Gastrocnemius medialis (tissue), 4 donors: ENCODE data around the gene RAB3C. TPM values are rescaled to one million over a fixed set of nuclear protein-coding genes. Genes with fewer than 3 reads are reported as not detected.
"Not testable (repeated sequence)": the region's sequence is repeated elsewhere in the genome, so short reads cannot be mapped to it uniquely, and the experiment has no call there.

Experiments
- ATAC-seq, 2 donors: fragments of 150-250 bp; one replicate each; pipeline ENCODE4 v1.9.1; 2016
- DNase-seq, 2 donors: peaks; one replicate each; pipeline ENCODE4 v3.0.0-alpha.2; 2019
- H3K27ac ChIP-seq, 4 donors: fragments of 200-600 bp; sonication (generic); 1 replicate in 1 of 4; 2 replicates in 3 of 4; pipeline ENCODE4 v1.5.1; 2016 to 2018; ENCODE audit warnings: mild to moderate bottlenecking in 2 of 4, moderate library complexity in 1 of 4
- H3K27me3 ChIP-seq, 3 donors: fragments of 200-600 bp; sonication (generic) in 2 of 3; 1 replicate in 1 of 3; 2 replicates in 2 of 3; pipeline versions ENCODE4 v1.5.1 to v1.6.0; 2016 to 2019; ENCODE audit warnings: mild to moderate bottlenecking in 1 of 3, moderate library complexity in 1 of 3
- H3K36me3 ChIP-seq, 2 donors: fragments of 200-600 bp; sonication (generic) in 1 of 2; one replicate each; pipeline ENCODE4 v1.5.1; 2017 to 2018
- H3K4me1 ChIP-seq, 2 donors: fragments of 200-600 bp; sonication (generic) in 1 of 2; one replicate each; pipeline ENCODE4 v1.5.1; 2016 to 2017; ENCODE audit warnings: mild to moderate bottlenecking in 2 of 2
- H3K4me3 ChIP-seq, 4 donors: fragments of 200-600 bp; sonication (generic) in 3 of 4; 1 replicate in 1 of 4; 2 replicates in 3 of 4; pipeline ENCODE4 v1.5.1; 2016 to 2019; ENCODE audit warnings: mild to moderate bottlenecking in 2 of 4
- H3K9me3 ChIP-seq, 3 donors: fragments of 200-600 bp; sonication (generic) in 2 of 3; 1 replicate in 1 of 3; 2 replicates in 2 of 3; pipeline ENCODE4 v1.5.1; 2016 to 2019
- POLR2A ChIP-seq, 2 donors: fragments of 450-650 bp; IDR thresholded peaks; one replicate each; pipeline ENCODE4 v1.6.1; 2017; ENCODE audit warnings: antibody characterized with exemption in 2 of 2, mild to moderate bottlenecking in 2 of 2, moderate library complexity in 2 of 2
- in situ Hi-C, 4 donors: fragments of 200-750 bp; cut with MboI; loops; one replicate each; pipeline versions ENCODE4 v1.15.0 to v1.8.0; 2017; ENCODE audit warnings: low sequenced_read_pairs in 4 of 4
- intact Hi-C: fragments of 100-400 bp; cut with DNase I; formaldehyde crosslinking; loops from one replicate; pipeline ENCODE4 v1.15.1; 2023; ENCODE audit warnings: low total_unique reads
- total RNA-seq, 4 donors: library from RNA; depleted of rRNA; stranded (reverse); fragments of >200 nt; gene quantifications; one replicate each; pipeline versions ENCODE4 v1.1.0 to v1.2.3, GENCODE V29; 2016
- TF ChIP-seq, protein P1 (sequence below), 5 experiments: fragments of 450-650 bp in 3 of 5; fragments of 200-600 bp in 2 of 5; sonication (generic) in 2 of 5; IDR thresholded peaks in 4 of 5; conservative IDR thresholded peaks in 1 of 5; 1 replicate in 4 of 5; 2 replicates in 1 of 5; pipeline ENCODE4 v1.5.1; 2016 to 2019; ENCODE audit warnings: antibody characterized with exemption in 5 of 5, mild to moderate bottlenecking in 3 of 5, moderate library complexity in 3 of 5

Gene RAB3C
- total RNA-seq, 4 donors from 2014 or later = 0.02 to 0.73 (median 0.07) TPM

DNA sequence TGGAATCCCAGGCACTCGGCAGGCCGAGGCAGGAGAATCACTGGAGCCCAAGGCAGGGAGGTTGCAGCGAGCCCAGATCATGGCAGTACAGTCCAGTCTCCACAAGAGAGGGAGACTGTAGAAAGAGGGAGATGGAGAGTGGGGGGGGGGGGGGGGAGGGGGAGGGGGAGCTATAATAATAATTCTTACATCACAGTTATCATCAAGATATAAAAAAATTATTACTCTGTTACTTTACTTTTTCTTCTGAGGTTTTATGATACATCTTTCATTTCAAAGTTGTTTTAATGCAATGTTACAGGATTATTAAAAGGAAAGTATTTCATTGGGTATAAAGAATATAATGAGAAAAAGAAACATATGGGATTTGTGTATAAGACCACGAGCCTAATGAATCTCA lies 17.8 kb upstream of the RAB3C start:
- TF ChIP-seq, protein P1, sequence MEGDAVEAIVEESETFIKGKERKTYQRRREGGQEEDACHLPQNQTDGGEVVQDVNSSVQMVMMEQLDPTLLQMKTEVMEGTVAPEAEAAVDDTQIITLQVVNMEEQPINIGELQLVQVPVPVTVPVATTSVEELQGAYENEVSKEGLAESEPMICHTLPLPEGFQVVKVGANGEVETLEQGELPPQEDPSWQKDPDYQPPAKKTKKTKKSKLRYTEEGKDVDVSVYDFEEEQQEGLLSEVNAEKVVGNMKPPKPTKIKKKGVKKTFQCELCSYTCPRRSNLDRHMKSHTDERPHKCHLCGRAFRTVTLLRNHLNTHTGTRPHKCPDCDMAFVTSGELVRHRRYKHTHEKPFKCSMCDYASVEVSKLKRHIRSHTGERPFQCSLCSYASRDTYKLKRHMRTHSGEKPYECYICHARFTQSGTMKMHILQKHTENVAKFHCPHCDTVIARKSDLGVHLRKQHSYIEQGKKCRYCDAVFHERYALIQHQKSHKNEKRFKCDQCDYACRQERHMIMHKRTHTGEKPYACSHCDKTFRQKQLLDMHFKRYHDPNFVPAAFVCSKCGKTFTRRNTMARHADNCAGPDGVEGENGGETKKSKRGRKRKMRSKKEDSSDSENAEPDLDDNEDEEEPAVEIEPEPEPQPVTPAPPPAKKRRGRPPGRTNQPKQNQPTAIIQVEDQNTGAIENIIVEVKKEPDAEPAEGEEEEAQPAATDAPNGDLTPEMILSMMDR (IDR thresholded peaks at IDR 0.05 in 4 of 5, conservative IDR thresholded peaks at IDR 0.05 in 1 of 5) = no peak
- no peak for TF ChIP-seq POLR2A (IDR thresholded peaks at IDR 0.05)
- Histone ChIP-seq H3K36me3 (no peaks in the 10 kb centered on the region), H3K27me3 (no peaks in the 10 kb centered on the region), H3K9me3 (no peaks in the 10 kb centered on the region), H3K4me3 (no peak overlapping the region), H3K27ac (no peak overlapping the region), H3K4me1 (no peaks in the 10 kb centered on the region)
- intact Hi-C loops (no loop called here), in situ Hi-C loops (no loop called here)
- ATAC-seq = no peak
- no peak for DNase-seq

DNA sequence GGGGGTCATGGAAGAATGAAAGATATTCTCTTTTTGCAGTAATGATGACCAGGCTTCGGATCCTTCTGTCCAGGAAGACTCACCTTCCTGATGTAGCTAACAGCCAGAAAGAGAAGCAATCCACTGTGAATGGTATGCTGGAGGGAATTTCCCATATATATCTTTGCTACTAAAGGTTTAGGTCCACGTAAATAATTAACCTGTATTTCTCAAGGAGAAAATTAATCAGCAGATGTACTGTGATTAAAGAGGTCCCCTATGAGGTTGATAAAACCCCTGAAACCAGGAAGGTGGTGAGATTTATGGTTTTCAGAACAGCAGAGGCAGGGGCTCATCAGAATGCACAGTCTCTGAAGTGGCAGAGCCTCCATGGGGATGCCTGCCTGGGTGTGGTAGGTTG lies 11.4 kb upstream of the RAB3C start:
- H3K27ac ChIP-seq = no peak overlapping the region
- no peak overlapping the region for H3K4me3 ChIP-seq
- TF ChIP-seq, protein P1 (IDR thresholded peaks at IDR 0.05 in 4 of 5, conservative IDR thresholded peaks at IDR 0.05 in 1 of 5) = no peak
- TF ChIP-seq POLR2A (IDR thresholded peaks at IDR 0.05) = no peak
- intact Hi-C loops = no loop called here
- no peaks in the 10 kb centered on the region for H3K4me1 ChIP-seq
- no peaks in the 10 kb centered on the region for H3K36me3 ChIP-seq
- ATAC-seq (no peak), DNase-seq (no peak)
- in situ Hi-C loops = no loop called here
- no peaks in the 10 kb centered on the region for H3K9me3 ChIP-seq
- H3K27me3 ChIP-seq = no peaks in the 10 kb centered on the region

DNA sequence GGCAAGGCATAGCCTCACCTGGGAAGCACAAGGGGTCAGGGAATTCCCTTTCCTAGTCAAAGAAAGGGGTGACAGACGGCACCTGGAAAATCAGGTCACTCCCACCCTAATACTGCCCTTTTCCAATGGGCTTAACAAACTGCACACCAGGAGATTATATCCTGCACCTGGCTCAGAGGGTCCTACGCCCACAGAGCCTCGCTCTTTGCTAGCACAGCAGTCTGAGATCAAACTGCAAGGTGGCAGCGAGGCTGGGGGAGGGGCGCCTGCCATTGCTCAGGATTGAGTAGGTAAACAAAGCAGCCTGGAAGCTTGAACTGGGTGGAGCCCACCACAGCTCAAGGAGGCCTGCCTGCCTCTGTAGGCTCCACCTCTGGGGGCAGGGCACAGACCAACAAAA lies 9.9 kb upstream of the RAB3C start:
- DNase-seq, in situ Hi-C loops, H3K36me3 ChIP-seq: not testable (repeated sequence)

GRCh38 chr5:58579781-58580180 lies 3.1 kb upstream of the RAB3C start:
- in situ Hi-C loops (no loop called here), intact Hi-C loops (no loop called here)
- Histone ChIP-seq H3K4me3 (no peak overlapping the region), H3K4me1 (peaks cover 4 to 5% of the 10 kb centered on the region in 2 donors), H3K9me3 (no peaks in the 10 kb centered on the region), H3K27ac (no peak overlapping the region), H3K36me3 (no peaks in the 10 kb centered on the region), H3K27me3 (peaks cover 15 to 29% (median 28%) of the 10 kb centered on the region in 3 donors)
- TF ChIP-seq, protein P1 (IDR thresholded peaks at IDR 0.05 in 4 of 5, conservative IDR thresholded peaks at IDR 0.05 in 1 of 5) = no peak
- no peak for TF ChIP-seq POLR2A (IDR thresholded peaks at IDR 0.05)
- DNase-seq = no peak
- ATAC-seq = no peak

More for the DNA sequence above, 9.9 kb upstream of the RAB3C start:
- H3K4me3 ChIP-seq, H3K9me3 ChIP-seq, H3K4me1 ChIP-seq, H3K27me3 ChIP-seq, ATAC-seq, H3K27ac ChIP-seq, intact Hi-C loops: not testable (repeated sequence)

GRCh38 chr5:58582019-58582802 lies 664 bp upstream of the RAB3C start:
- in situ Hi-C loops = no loop called here
- DNase-seq = no peak
- ATAC-seq = no peak

More at GRCh38 chr5:58582019-58582802, 664 bp upstream of the RAB3C start:
- TF ChIP-seq, protein P1 (IDR thresholded peaks at IDR 0.05 in 4 of 5, conservative IDR thresholded peaks at IDR 0.05 in 1 of 5) = no peak
- TF ChIP-seq POLR2A (IDR thresholded peaks at IDR 0.05) = no peak
- Histone ChIP-seq H3K27ac (no peak overlapping the region), H3K36me3 (no peaks in the 10 kb centered on the region), H3K4me3 (peak overlapping the region; percentile 40 to 61 (median 48)), H3K9me3 (no peaks in the 10 kb centered on the region), H3K4me1 (peaks cover 4 to 5% of the 10 kb centered on the region in 2 donors), H3K27me3 (peaks cover 15 to 29% (median 28%) of the 10 kb centered on the region in 3 donors)
- intact Hi-C loops = no loop called here
